IMR-90 (cell line): ENCODE measurements around the gene SLC33A1. TPM values are rescaled to one million over a fixed set of nuclear protein-coding genes. Genes with fewer than 3 reads are reported as not detected.

Experiments
- ATAC-seq: fragments of 200-7000 bp; cut with Tn5 transposase; 2 replicates; pipeline ENCODE4 v1.9.1; 2020; ENCODE audit warnings: low read depth, mild to moderate bottlenecking, moderate library complexity
- BruUV-seq: library from RNA; stranded (reverse); fragments of 400-500 nt; replicated peaks from 2 replicates; lab custom pipeline; 2021; lab: Mats Ljungman, UMichigan
- CTCF ChIA-PET: fragments of 300-600 bp; formaldehyde crosslinking; extraction: SDS; loops from one replicate; lab custom pipeline; 2021; ENCODE audit warnings: antibody characterized with exemption; lab: Yijun Ruan, JAX
- POLR2A ChIA-PET: fragments of 300-600 bp; sonication (Branson Sonifier 250); formaldehyde crosslinking; loops from one replicate; lab custom pipeline; 2022; ENCODE audit warnings: antibody characterized with exemption; ENCODE audit not compliant: unreplicated experiment; lab: Charles Lee
- DNase-seq: peaks from one replicate; pipeline ENCODE4 v3.0.0; 2013
- H2AFZ ChIP-seq: replicated peaks from 2 replicates; pipeline ENCODE3; 2013; ENCODE audit warnings: low read length, mild to moderate bottlenecking; ENCODE audit not compliant: poor library complexity
- H2AK5ac ChIP-seq: 2 replicates; pipeline ENCODE4 v1.6.1; 2013; ENCODE audit warnings: low read depth, low read length, inconsistent platforms
- H2AK9ac ChIP-seq: replicated peaks from 2 replicates; pipeline ENCODE3; 2013; ENCODE audit warnings: mild to moderate bottlenecking, low read depth, low read length, moderate library complexity; ENCODE audit not compliant: poor library complexity
- H2BK120ac ChIP-seq: 2 replicates; pipeline ENCODE4 v1.6.1; 2013; ENCODE audit warnings: low read depth, low read length, inconsistent platforms
- H2BK15ac ChIP-seq: 3 replicates; pipeline ENCODE4 v1.6.1; 2013; ENCODE audit warnings: low read depth, low read length, inconsistent platforms
- H2BK20ac ChIP-seq: 2 replicates; pipeline ENCODE4 v1.6.1; 2013; ENCODE audit warnings: low read depth, mild to moderate bottlenecking, inconsistent platforms, low read length, moderate library complexity
- H2BK5ac ChIP-seq: 2 replicates; pipeline ENCODE4 v1.6.1; 2013; ENCODE audit warnings: mild to moderate bottlenecking, low read depth, low read length, inconsistent platforms; ENCODE audit not compliant: poor library complexity, severe bottlenecking
- H3K14ac ChIP-seq: replicated peaks from 2 replicates; pipeline ENCODE4 v1.6.1; 2013; ENCODE audit warnings: low read depth, low read length, inconsistent platforms
- H3K18ac ChIP-seq: 2 replicates; pipeline ENCODE4 v1.6.1; 2013; ENCODE audit warnings: low read depth, low read length, control low read depth
- H3K23ac ChIP-seq: 2 replicates; pipeline ENCODE4 v1.6.1; 2013; ENCODE audit warnings: low read depth, low read length, inconsistent platforms
- H3K27ac ChIP-seq: 2 replicates; pipeline ENCODE4 v1.5.1; 2013; ENCODE audit warnings: mild to moderate bottlenecking, control low read depth, low read length; ENCODE audit not compliant: insufficient read depth
- H3K27me3 ChIP-seq: 2 replicates; pipeline ENCODE4 v1.6.1; 2013; ENCODE audit warnings: low read length; ENCODE audit not compliant: control insufficient read depth, insufficient read depth
- H3K36me3 ChIP-seq: 2 replicates; pipeline ENCODE4 v1.6.1; 2013; ENCODE audit warnings: low read length, mixed read lengths; ENCODE audit not compliant: control insufficient read depth, insufficient read depth
- H3K4ac ChIP-seq: 2 replicates; pipeline ENCODE4 v1.6.1; 2013; ENCODE audit warnings: low read depth, low read length, inconsistent platforms
- H3K4me1 ChIP-seq: 2 replicates; pipeline ENCODE4 v1.6.1; 2013; ENCODE audit warnings: low read length, mixed read lengths; ENCODE audit not compliant: control insufficient read depth, insufficient read depth
- H3K4me2 ChIP-seq: 2 replicates; pipeline ENCODE4 v1.6.1; 2013; ENCODE audit warnings: low read depth, mild to moderate bottlenecking, control low read depth, low read length, moderate library complexity
- H3K4me3 ChIP-seq: 2 replicates; pipeline ENCODE4 v1.5.1; 2013; ENCODE audit warnings: low read depth, mild to moderate bottlenecking, control low read depth, low read length, moderate library complexity; ENCODE audit not compliant: insufficient read depth
- H3K56ac ChIP-seq: 2 replicates; pipeline ENCODE4 v1.6.1; 2013; ENCODE audit warnings: low read length, inconsistent platforms; ENCODE audit not compliant: insufficient read depth; ENCODE audit errors: extremely low read depth
- H3K79me1 ChIP-seq, 2 experiments: 2 replicates each; pipeline ENCODE4 v1.6.1; 2013; ENCODE audit warnings: low read length in 2 of 2, inconsistent platforms in 1 of 2, low read depth in 1 of 2
- H3K9ac ChIP-seq: 2 replicates; pipeline ENCODE4 v1.6.1; 2013; ENCODE audit warnings: low read depth, low read length, control low read depth
- H3K9me1 ChIP-seq: 2 replicates; pipeline ENCODE4 v1.6.1; 2013; ENCODE audit warnings: low read length, inconsistent platforms; ENCODE audit not compliant: insufficient read depth
- H3K9me3 ChIP-seq: 2 replicates; pipeline ENCODE4 v1.6.1; 2013; ENCODE audit warnings: low read length; ENCODE audit not compliant: control insufficient read depth, insufficient read depth
- H4K20me1 ChIP-seq: 2 replicates; pipeline ENCODE4 v1.6.1; 2013; ENCODE audit warnings: low read length, inconsistent platforms; ENCODE audit not compliant: insufficient read depth
- H4K5ac ChIP-seq: 2 replicates; pipeline ENCODE4 v1.6.1; 2013; ENCODE audit warnings: mild to moderate bottlenecking, low read depth, low read length, control low read depth
- H4K8ac ChIP-seq, 2 experiments: 2 replicates each; pipeline ENCODE4 v1.6.1; 2013; ENCODE audit warnings: low read depth in 2 of 2, low read length in 2 of 2, control low read depth in 1 of 2, inconsistent platforms in 1 of 2
- H4K91ac ChIP-seq: 2 replicates; pipeline ENCODE4 v1.6.1; 2013; ENCODE audit warnings: low read depth, low read length, inconsistent platforms; ENCODE audit not compliant: insufficient read depth
- BHLHE40 ChIP-seq: fragments of 150-350 bp; IDR thresholded peaks from 2 replicates; pipeline ENCODE4 v1.6.1; 2016; ENCODE audit warnings: mild to moderate bottlenecking, low read depth, low read length
- ELK1 ChIP-seq: fragments of 150-350 bp; IDR thresholded peaks from 2 replicates; pipeline ENCODE4 v1.6.1; 2016; ENCODE audit warnings: low read depth, mild to moderate bottlenecking, low read length, moderate library complexity, borderline replicate concordance
- FOS ChIP-seq: fragments of 150-350 bp; IDR thresholded peaks from 2 replicates; pipeline ENCODE4 v1.6.1; 2016; ENCODE audit warnings: low read depth, low read length
- MAZ ChIP-seq: IDR thresholded peaks from 2 replicates; pipeline ENCODE4 v1.6.1; 2012; ENCODE audit warnings: low read depth, mild to moderate bottlenecking, low read length, improper control_type of control experiment, moderate library complexity, borderline replicate concordance
- MXI1 ChIP-seq: IDR thresholded peaks from 2 replicates; pipeline ENCODE4 v1.6.1; 2012; ENCODE audit warnings: low read depth, mild to moderate bottlenecking, low read length, moderate library complexity, borderline replicate concordance
- NFE2L2 ChIP-seq: fragments of 150-350 bp; IDR thresholded peaks from 2 replicates; pipeline ENCODE4 v1.6.1; 2016; ENCODE audit warnings: low read depth, mild to moderate bottlenecking, low read length
- RCOR1 ChIP-seq: IDR thresholded peaks from 2 replicates; pipeline ENCODE4 v1.6.1; 2012; ENCODE audit warnings: mild to moderate bottlenecking, low read length, improper control_type of control experiment; ENCODE audit not compliant: insufficient replicate concordance
- USF2 ChIP-seq: fragments of 150-350 bp; IDR thresholded peaks from 2 replicates; pipeline ENCODE4 v1.6.1; 2017; ENCODE audit warnings: mild to moderate bottlenecking, antibody characterized with exemption, low read length, low read depth
- WGBS, 2 experiments: methylation state at CpG; one replicate each; pipeline versions ENCODE4 v1.1.5 to v1.1.7; 2013; ENCODE audit warnings: missing lambda C conversion rate in 2 of 2; ENCODE audit not compliant: insufficient read length in 1 of 2; ENCODE audit errors: extremely low coverage in 2 of 2; 5-methylcytosine and 5-hydroxymethylcytosine counted together
- dilution Hi-C: fragments of 300-500 bp; cut with HindIII; formaldehyde crosslinking; loops from one replicate; pipeline ENCODE4 v1.14.3; 2018; ENCODE audit warnings: low sequenced_read_pairs; ENCODE audit not compliant: unreplicated experiment
- in situ Hi-C: fragments of 300-500 bp; cut with MboI; formaldehyde crosslinking; loops from 3 replicates; pipeline ENCODE4 v1.14.3; 2019; ENCODE audit warnings: low sequenced_read_pairs, inconsistent platforms, mixed read lengths
- intact Hi-C: fragments of 100-400 bp; cut with micrococcal nuclease; formaldehyde crosslinking; loops from 2 replicates; pipeline ENCODE4 v1.10.0; 2022
- polyA plus RNA-seq, 3 experiments: library from polyadenylated mRNA; depleted of rRNA; stranded (reverse); fragments of >200 nt; gene quantifications; 2 replicates each; pipeline ENCODE4 v1.2.3, GENCODE V29; 2012; ENCODE audit warnings: low replicate concordance in 1 of 3
- total RNA-seq: library from RNA; depleted of rRNA; stranded (reverse); fragments of >200 nt; gene quantifications from 2 replicates; pipeline ENCODE4 v1.2.3, GENCODE V29; 2012

Gene SLC33A1
- total and polyA plus RNA-seq, 2 of the 4 experiments (the other 2 are of a cell fraction) = 12.9 to 32.4 TPM

DNA sequence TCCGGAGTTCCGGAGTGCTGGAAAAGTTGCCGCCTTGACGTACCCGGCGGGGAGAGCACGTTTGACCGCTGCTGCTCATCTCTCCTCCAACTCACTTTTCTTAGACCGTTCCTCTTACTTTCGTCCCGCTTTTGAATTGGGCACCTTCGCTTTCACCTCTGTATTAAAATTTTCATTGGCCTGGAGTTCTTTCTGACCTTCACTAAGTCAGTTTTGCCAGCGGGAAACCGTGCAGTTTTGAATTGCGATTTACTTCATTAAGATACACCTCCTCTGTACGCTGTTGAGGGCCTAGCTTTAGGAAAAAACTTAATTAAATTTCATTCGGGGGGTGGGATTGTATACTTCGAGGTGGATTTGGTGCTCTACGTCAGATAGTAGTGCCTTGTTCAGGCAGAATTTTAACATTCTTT lies 17.5 kb upstream of the SLC33A1 start:
- peak overlapping the region; percentile 80 for H3K4me2 ChIP-seq
- H2BK5ac ChIP-seq = peak overlapping the region; percentile 75
- TF ChIP-seq MAZ (no peak), NFE2L2 (no peak), BHLHE40 (0 out of 2 replicates have a peak, but pooled peaks have one; percentile 6), FOS (no peak), MXI1 (peak; percentile 65; the same call in 1 of the 2 replicates), ELK1 (no peak), USF2 (no peak), RCOR1 (no peak)
- peak overlapping the region; percentile 79 for H3K23ac ChIP-seq
- ChIA-PET POLR2A (no interaction called here), CTCF (no interaction called here)
- peak overlapping the region; percentile 94 for H2AK9ac ChIP-seq
- H3K4ac ChIP-seq = peak overlapping the region; percentile 63
- DNase-seq = peak; percentile 22
- no peaks in the 10 kb centered on the region for H3K27me3 ChIP-seq
- H3K18ac ChIP-seq = no peak overlapping the region
- no peak for ATAC-seq
- no peak overlapping the region for H2BK20ac ChIP-seq
- intact Hi-C loops = loop anchor here (5.0 kb wide), 1 partner anchor 124 kb away; the partner anchor contains the start of gene PLCH1
- H3K4me3 ChIP-seq = peak overlapping the region; percentile 98
- H3K56ac ChIP-seq = peak overlapping the region; percentile 2; the same call in 1 of the 2 replicates
- H4K20me1 ChIP-seq = peaks cover 30% of the 10 kb centered on the region
- peak overlapping the region; percentile 80 for H3K9ac ChIP-seq
- WGBS, 2 experiments = 0% methylated on average over 5 of the region's 19 CpGs; no CpG with 5 or more reads in 1 of the 2 experiments
- no peaks in the 10 kb centered on the region; the same call in 1 of the 2 replicates for H3K9me1 ChIP-seq
- peak overlapping the region; percentile 88 for H2AFZ ChIP-seq
- H3K14ac ChIP-seq = peak overlapping the region; percentile 71
- H2BK120ac ChIP-seq = no peak overlapping the region
- H4K91ac ChIP-seq = no peak overlapping the region
- H2BK15ac ChIP-seq = no peak overlapping the region
- H4K5ac ChIP-seq = no peak overlapping the region
- peaks cover 0 to 21% of the 10 kb centered on the region in 2 experiments; a peak in 3 of 4 replicates for H3K79me1 ChIP-seq
- H3K36me3 ChIP-seq = no peaks in the 10 kb centered on the region
- peaks cover 4% of the 10 kb centered on the region; the same call in 1 of the 2 replicates for H3K4me1 ChIP-seq
- no TSS peak for BruUV-seq
- H4K8ac ChIP-seq = peak overlapping the region in 1 of 2 experiments; percentile 3; a peak in 1 of 4 replicates
- no peaks in the 10 kb centered on the region for H3K9me3 ChIP-seq
- in situ Hi-C loops = no loop called here
- H3K27ac ChIP-seq = peak overlapping the region; percentile 87
- dilution Hi-C loops = no loop called here
- H2AK5ac ChIP-seq = 0 out of 2 replicates have a peak overlapping the region, but pooled peaks have one; percentile 6
